Vagina (tissue), 2 donors: ENCODE measurements around the gene ASH1L. TPM values are rescaled to one million over a fixed set of nuclear protein-coding genes. Genes with fewer than 3 reads are reported as not detected.

Source experiments
- DNase-seq, 2 donors: peaks; one replicate each; pipeline ENCODE4 v3.0.0-alpha.2; 2017; ENCODE audit errors: extremely low spot score in 2 of 2
- H3K27ac ChIP-seq: fragments of 200-600 bp; sonication (generic); one replicate; pipeline ENCODE4 v1.5.1; 2019
- H3K27me3 ChIP-seq: fragments of 200-600 bp; sonication (generic); one replicate; pipeline ENCODE4 v1.5.1; 2019
- H3K36me3 ChIP-seq, 2 donors: fragments of 200-600 bp; sonication (generic); one replicate each; pipeline ENCODE4 v1.5.1; 2017 to 2019
- H3K4me1 ChIP-seq: fragments of 200-600 bp; sonication (generic); one replicate; pipeline ENCODE4 v1.5.1; 2019
- H3K4me3 ChIP-seq, 2 donors: fragments of 200-600 bp; sonication (generic); 1 replicate in 1 of 2; 2 replicates in 1 of 2; pipeline ENCODE4 v1.5.1; 2016 to 2019
- H3K9me3 ChIP-seq: fragments of 200-600 bp; sonication (generic); one replicate; pipeline ENCODE4 v1.5.1; 2019
- CTCF ChIP-seq, 3 experiments: fragments of 450-650 bp in 2 of 3; fragments of 200-600 bp in 1 of 3; sonication (generic) in 1 of 3; IDR thresholded peaks; one replicate each; pipeline ENCODE4 v1.5.1; 2017 to 2019; ENCODE audit warnings: antibody characterized with exemption in 3 of 3, mild to moderate bottlenecking in 2 of 3, moderate library complexity in 2 of 3
- POLR2A ChIP-seq, 2 donors: fragments of 450-650 bp; IDR thresholded peaks; one replicate each; pipeline ENCODE4 v1.6.1; 2017; ENCODE audit warnings: antibody characterized with exemption in 2 of 2, mild to moderate bottlenecking in 2 of 2, moderate library complexity in 2 of 2
- POLR2AphosphoS5 ChIP-seq, 2 donors: sonication (generic); formaldehyde crosslinking; IDR thresholded peaks; one replicate each; pipeline ENCODE4 v1.9.0; 2017; ENCODE audit warnings: antibody characterized with exemption in 2 of 2, mild to moderate bottlenecking in 2 of 2, low read depth in 1 of 2; ENCODE audit not compliant: insufficient read depth in 1 of 2
- intact Hi-C: fragments of 100-400 bp; cut with DNase I; formaldehyde crosslinking; loops from one replicate; pipeline ENCODE4 v1.15.1; 2023
- total RNA-seq: library from RNA; depleted of rRNA; stranded (reverse); fragments of >200 nt; gene quantifications from one replicate; pipeline ENCODE4 v1.2.3, GENCODE V29; 2016

Gene ASH1L
- total RNA-seq, 1 donor from 2014 or later = 74.9 TPM

GRCh38 chr1:155529929-155530328 is 32.7 kb downstream of the ASH1L start:
- Histone ChIP-seq H3K4me3 (no peak overlapping the region), H3K27me3 (no peaks in the 10 kb centered on the region), H3K9me3 (no peaks in the 10 kb centered on the region), H3K4me1 (peaks cover 53% of the 10 kb centered on the region), H3K36me3 (no peaks in the 10 kb centered on the region), H3K27ac (no peak overlapping the region)
- no peak for DNase-seq
- TF ChIP-seq POLR2AphosphoS5 (IDR thresholded peaks at IDR 0.05; ENCODE audit: insufficient read depth in 1 of 2, low read depth in 1 of 2) (no peak), POLR2A (IDR thresholded peaks at IDR 0.05) (no peak), CTCF (IDR thresholded peaks at IDR 0.05) (no peak)
- intact Hi-C loops = no loop called here

- DNase-seq = no peak
- Histone ChIP-seq H3K36me3 (no peaks in the 10 kb centered on the region), H3K4me1 (peaks cover 50% of the 10 kb centered on the region), H3K9me3 (no peaks in the 10 kb centered on the region), H3K27ac (no peak overlapping the region), H3K4me3 (no peak overlapping the region), H3K27me3 (no peaks in the 10 kb centered on the region)
- TF ChIP-seq POLR2AphosphoS5 (IDR thresholded peaks at IDR 0.05; ENCODE audit: insufficient read depth in 1 of 2, low read depth in 1 of 2) (no peak), CTCF (IDR thresholded peaks at IDR 0.05) (no peak), POLR2A (IDR thresholded peaks at IDR 0.05) (no peak)
- intact Hi-C loops = no loop called here
Observed at GRCh38 chr1:155529109-155529508, 33.5 kb downstream of the ASH1L start.

GRCh38 chr1:155527677-155528076 is 34.9 kb downstream of the ASH1L start:
- Histone ChIP-seq H3K27ac (no peak overlapping the region), H3K9me3 (no peaks in the 10 kb centered on the region), H3K27me3 (no peaks in the 10 kb centered on the region), H3K36me3 (no peaks in the 10 kb centered on the region), H3K4me3 (no peak overlapping the region), H3K4me1 (peaks cover 63% of the 10 kb centered on the region)
- intact Hi-C loops = no loop called here
- no peak for DNase-seq
- no peak for TF ChIP-seq CTCF (IDR thresholded peaks at IDR 0.05)
- no peak for TF ChIP-seq POLR2AphosphoS5 (IDR thresholded peaks at IDR 0.05; ENCODE audit: insufficient read depth in 1 of 2, low read depth in 1 of 2)
- no peak for TF ChIP-seq POLR2A (IDR thresholded peaks at IDR 0.05)

GRCh38 chr1:155526356-155526755 is 36.2 kb downstream of the ASH1L start:
- Histone ChIP-seq H3K27ac (no peak overlapping the region), H3K36me3 (no peaks in the 10 kb centered on the region), H3K27me3 (no peaks in the 10 kb centered on the region), H3K4me3 (no peak overlapping the region), H3K9me3 (no peaks in the 10 kb centered on the region), H3K4me1 (peaks cover 65% of the 10 kb centered on the region)
- intact Hi-C loops = no loop called here
- DNase-seq = no peak
- TF ChIP-seq POLR2AphosphoS5 (IDR thresholded peaks at IDR 0.05; ENCODE audit: insufficient read depth in 1 of 2, low read depth in 1 of 2) (no peak), POLR2A (IDR thresholded peaks at IDR 0.05) (no peak), CTCF (IDR thresholded peaks at IDR 0.05) (no peak)

- Histone ChIP-seq H3K36me3 (peaks cover 0 to 9% of the 10 kb centered on the region in 2 donors), H3K27ac (no peak overlapping the region), H3K27me3 (no peaks in the 10 kb centered on the region), H3K4me1 (peaks cover 39% of the 10 kb centered on the region), H3K4me3 (no peak overlapping the region), H3K9me3 (no peaks in the 10 kb centered on the region)
- DNase-seq = no peak
- intact Hi-C loops = no loop called here
- TF ChIP-seq POLR2A (IDR thresholded peaks at IDR 0.05) (no peak), CTCF (IDR thresholded peaks at IDR 0.05) (no peak), POLR2AphosphoS5 (IDR thresholded peaks at IDR 0.05; ENCODE audit: insufficient read depth in 1 of 2, low read depth in 1 of 2) (no peak)
Observed at GRCh38 chr1:155522069-155522468, 40.5 kb downstream of the ASH1L start.
